Adrenal gland (tissue), 5 donors: ENCODE data around the gene TIMM8A.

Experiments
- CTCF ChIP-seq, 6 experiments: fragments of 450-650 bp in 4 of 6; fragments of 200-600 bp in 2 of 6; sonication (generic) in 1 of 6; IDR thresholded peaks; 1 replicate in 5 of 6; 2 replicates in 1 of 6; pipeline versions ENCODE4 v1.5.1 to v1.8.0; 2016 to 2021; ENCODE audit warnings: antibody characterized with exemption in 6 of 6, mild to moderate bottlenecking in 2 of 6, moderate library complexity in 1 of 6
- POLR2A ChIP-seq, 2 donors: fragments of 450-650 bp; IDR thresholded peaks; one replicate each; pipeline ENCODE4 v1.6.1; 2017; ENCODE audit warnings: antibody characterized with exemption in 2 of 2, mild to moderate bottlenecking in 2 of 2, moderate library complexity in 1 of 2
- donor health status: DM: no; HTN: no; CAD: no.

- TF ChIP-seq CTCF (IDR thresholded peaks at IDR 0.05): no peak
- no peak for TF ChIP-seq POLR2A (IDR thresholded peaks at IDR 0.05)
Observed at GRCh38 chrX:101337776-101338271, 10.7 kb downstream of the TIMM8A start.
